NB4 (cell line): ENCODE results near the gene TMEM72.

Experiments
- CTCF ChIP-seq: IDR thresholded peaks from one replicate; pipeline ENCODE4 v1.5.1; 2012; ENCODE audit warnings: low read depth, low read length
- MYC ChIP-seq: IDR thresholded peaks from 2 replicates; pipeline ENCODE4 v1.6.1; 2011; ENCODE audit warnings: low read depth, low read length

GRCh38 chr10:44921506-44921905, 10.4 kb downstream of the TMEM72 start:
- TF ChIP-seq CTCF, result no peak
- TF ChIP-seq MYC, result no peak
